ENCODE measurements around the gene ZNF165.
"Not testable (repeated sequence)": the region's sequence is repeated elsewhere in the genome, so short reads cannot be mapped to it uniquely, and the experiment has no call there.

Gene ZNF165

DNA sequence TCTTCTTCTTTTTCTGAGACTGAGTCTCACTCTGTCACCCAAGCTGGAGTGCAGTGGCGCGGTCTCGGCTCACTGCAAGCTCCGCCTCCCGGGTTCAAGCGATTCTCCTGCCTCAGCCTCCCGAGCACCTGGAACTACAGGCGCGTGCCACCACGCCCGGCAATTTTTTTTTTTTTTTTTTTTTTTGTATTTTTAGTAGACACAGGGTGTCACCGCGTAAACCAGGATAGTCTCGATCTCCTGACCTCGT, at the start of gene ZNF165:
ZNF165 (plus strand) TSS at position 188 of the 250 bp plus-strand sequence. CDS start 4,913 bp downstream, outside the sequence.
- DNase-seq, result not testable (repeated sequence)

DNA sequence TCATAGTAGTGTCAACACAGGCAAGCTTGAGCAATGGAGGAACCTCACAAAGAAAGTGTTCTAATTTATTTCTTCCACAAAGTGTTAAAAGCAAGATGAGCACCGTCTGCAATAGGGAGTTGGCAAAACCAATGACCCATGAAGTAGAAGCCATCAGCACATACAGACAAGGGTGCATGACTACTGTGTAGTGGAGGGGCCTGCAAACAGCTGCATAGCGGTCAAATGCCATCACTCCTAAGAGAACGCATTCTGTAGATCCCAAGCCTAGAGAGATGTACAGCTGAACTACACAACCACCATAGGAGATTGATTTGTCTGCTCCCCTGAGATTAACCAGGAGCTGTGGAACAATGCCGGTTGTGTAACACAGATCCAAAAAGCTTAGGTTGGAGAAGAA, 26.8 kb upstream of the ZNF165 start:
- DNase-seq, result no peak

- DNase-seq, result no peak
These were observed 20.0 kb upstream of the ZNF165 start for GRCh38 chr6:28060405-28060804.

DNA sequence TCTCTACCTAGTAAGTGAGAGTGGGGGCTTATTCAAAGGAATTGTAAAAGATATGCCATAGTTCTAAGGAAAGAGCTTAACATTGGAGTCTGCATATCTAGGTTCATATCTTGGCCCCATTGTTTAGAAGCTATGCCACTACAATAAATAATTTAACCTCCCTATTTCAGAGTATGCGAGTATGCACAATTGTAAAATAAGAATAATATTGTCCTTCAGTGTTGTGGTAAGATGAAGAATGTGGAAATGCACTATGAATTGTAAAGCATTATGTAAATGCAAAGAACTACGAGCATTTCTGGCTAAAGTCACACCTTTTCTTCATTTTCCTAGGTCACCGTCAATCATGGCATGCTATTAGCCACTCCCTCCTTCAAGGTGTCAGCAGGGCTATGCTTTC, 16.1 kb upstream of the ZNF165 start:
- DNase-seq, result no peak

DNA sequence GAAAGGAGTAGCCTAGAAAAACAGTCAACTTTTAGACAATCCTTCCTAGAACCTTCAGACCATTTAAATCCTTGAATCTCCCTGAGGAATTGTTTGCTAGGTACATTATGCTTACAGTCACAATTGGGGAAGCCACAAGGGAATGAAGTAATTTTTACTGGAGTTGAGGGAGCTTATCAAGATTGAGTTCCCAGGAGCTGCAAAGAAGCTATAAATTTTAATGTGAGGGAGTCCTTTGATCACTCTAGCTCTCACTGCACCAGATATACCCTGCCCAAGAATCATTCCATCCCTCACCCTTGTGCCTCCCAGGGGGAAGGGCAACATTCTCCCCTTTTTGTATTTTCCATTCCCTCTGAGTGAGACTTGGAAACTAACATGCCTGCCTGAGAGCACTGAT, 12.3 kb upstream of the ZNF165 start:
- DNase-seq, result no peak

DNA sequence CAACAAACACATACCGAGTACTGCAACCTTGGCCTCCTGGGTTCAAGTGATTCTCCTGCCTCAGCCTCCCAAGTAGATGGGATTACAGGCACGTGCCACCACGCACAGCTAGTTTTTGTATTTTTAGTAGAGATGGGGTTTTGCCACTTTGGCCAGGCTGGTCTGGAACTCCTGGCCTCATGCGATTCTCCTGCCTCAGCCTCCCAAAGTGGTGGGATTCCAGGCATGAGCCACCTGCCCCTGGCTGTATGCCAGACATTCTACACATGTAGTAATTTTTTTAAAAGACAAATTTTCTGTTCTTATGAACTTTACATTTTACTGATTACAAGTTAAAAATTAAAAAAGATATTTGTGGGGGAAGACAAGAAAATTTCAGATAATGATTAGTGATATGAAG, 9.4 kb upstream of the ZNF165 start:
- DNase-seq, result not testable (repeated sequence)

- DNase-seq, result no peak
These were observed 2.3 kb upstream of the ZNF165 start for GRCh38 chr6:28078050-28078449.

DNA sequence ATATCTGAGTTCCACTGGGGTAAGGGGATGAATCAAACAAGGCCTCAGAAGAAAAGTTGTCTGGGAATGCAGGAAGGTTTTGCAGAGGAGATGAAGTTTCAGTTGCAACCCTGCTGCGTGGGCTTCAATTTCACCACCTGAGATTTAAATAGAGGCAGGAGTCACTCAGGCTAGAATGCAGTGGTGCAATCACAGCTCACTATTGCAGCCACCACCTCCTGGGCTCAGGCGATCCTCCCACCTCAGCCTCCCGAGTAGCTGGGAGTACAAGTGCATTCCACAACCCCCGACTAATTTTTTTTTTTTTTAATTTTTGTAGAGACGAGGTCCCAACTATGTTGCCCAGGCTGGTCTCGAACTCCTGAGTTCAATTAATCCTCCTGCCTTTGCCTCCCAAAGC, 1.5 kb upstream of the ZNF165 start:
- no peak for DNase-seq

- peak; percentile 98 for DNase-seq
These were observed 490 bp downstream of the ZNF165 start for GRCh38 chr6:28080631-28081485.

DNA sequence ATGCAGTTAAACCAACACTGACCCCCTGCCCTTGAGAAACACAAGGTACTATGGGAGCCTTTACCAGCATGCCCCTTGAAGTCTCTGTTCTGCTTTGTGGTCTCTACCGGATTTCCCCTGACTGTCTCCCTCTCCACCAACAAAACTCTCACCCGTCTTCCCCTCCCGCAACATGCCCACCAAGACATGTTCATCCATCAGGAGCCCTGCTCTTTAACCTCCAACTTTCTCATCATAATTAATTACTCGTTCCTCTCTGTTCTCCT, 1.1 kb downstream of the ZNF165 start:
- DNase-seq, result no peak

- no peak for DNase-seq
These were observed 2.6 kb downstream of the ZNF165 start for GRCh38 chr6:28082939-28083338.

- no peak for DNase-seq
These were observed 8.7 kb downstream of the ZNF165 start for GRCh38 chr6:28089054-28089453.

DNA sequence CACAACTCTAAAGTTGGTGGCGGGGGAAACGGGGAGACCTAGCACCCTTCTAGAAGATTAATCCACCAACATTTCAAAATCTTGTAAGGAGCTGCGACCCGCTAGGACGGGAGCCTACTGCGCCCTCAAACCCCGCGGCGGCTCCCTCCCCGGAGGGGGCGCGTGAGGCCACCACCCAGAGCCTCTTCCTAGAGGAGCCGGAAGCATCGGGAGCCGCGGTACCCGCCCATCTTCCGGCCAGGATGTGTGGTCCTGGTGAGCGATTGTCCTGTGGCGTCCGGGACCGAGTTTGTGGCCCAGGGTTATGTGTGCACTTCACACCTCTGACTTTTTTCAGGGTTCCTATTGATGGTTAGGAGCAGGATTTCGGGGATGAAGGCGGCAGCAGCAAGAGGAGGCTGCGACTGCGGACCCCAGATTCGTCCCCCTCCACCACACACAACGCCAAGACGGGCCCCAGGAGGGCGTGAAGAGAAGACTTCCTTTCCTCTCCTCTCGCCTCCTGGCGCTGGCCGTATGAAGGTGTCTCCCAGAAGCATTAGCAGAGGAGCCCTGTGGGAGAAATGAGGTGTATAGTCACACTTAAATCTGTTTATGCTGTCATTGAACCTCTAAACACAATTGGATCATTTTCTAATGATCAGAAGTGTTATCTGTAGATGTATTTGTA, 10.7 kb downstream of the ZNF165 start:
- peak; percentile 31 for DNase-seq

DNA sequence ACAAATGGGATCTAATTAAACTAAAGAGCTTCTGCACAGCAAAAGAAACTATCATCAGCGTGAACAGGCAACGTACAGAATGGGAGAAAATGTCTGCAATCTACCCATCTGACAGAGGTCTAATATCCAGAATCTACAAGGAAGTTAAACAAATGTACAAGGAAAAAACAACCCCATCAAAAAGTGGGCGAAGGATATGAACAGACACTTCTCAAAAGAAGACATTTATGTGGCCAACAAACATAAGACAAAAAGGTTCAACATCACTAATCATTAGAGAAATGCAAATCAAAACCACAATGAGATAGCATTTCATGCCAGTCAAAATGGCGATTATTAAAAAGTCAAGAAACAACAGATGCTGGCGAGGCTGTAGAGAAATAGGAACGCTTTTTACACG, 21.9 kb downstream of the ZNF165 start:
- DNase-seq, result not testable (repeated sequence)

DNA sequence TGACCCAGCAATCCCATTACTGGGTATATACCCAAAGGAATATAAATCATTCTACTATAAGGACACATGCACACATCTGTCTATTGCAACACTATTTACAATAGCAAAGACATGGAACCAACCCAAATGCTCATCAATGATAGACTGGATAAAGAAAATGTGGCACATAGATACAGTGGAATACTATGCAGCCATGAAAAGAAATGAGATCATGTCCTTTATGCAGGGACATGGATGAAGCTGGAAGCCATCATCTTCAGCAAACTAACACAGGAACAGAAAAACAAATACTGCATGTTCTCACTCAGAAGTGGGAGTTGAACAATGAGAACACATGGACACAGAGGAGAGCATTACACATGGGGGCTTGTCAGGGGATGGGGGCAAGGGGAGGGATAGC, 22.3 kb downstream of the ZNF165 start:
- DNase-seq, result not testable (repeated sequence)

DNA sequence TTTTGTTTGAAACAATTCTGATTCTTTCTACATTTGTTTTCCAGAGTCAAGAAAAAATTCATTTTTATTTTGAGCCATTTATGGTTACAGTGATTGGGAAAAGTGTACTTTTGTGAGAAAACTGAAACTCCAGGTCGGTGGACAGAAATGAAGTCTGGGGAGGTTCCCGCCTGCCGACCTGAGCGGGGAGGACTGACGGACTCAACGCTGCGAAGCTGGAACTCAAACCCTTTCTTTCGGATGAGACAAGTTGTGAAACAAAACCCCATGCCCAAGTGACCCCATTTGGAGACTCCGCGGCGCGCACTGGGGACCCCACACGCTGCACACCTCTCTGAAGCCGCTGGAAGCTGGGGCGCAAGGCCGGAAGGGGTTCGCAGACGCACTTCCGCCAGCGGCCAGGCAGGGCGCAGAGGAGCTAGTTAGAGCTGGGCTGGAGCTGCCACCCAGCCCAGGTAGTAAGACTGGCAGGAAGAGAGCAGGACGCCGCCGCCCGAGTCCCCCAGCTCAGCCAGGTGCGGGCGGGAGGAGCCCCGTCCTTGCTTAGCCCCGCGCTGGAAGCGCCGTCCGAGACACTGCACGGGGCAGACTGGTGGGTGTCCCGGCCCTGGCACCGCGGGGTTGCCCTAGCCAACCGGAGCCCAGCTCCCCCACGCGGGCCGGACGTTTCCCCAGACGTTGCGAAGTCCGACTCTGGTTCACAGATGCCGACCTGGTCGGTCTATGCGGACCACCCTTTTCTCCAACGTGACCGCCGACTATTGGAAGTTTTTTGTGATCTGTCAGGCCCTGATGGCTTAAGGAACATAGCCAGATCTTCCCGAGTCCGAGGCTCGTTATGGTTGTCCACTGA, 24.2 kb downstream of the ZNF165 start:
- DNase-seq, result peak; percentile 86

DNA sequence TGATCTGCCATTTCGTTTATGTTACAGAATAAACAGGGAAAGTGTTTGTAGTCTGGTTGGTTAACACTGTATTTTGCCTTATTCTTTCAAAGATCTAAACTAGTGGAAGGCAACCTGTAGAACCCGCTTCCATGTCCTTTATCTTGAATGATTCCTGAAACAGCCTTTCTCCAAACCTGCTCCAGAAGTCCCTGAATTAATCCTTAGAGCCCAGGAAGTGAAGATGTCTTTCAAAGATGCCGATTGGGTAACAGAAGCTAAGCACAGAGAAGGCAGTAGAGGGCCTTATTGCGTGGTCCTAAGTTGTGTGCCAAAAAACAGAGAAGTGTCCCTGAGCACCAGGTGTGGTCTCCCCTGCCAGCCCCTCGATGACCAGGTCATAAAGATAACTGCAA, 24.9 kb downstream of the ZNF165 start:
- no peak for DNase-seq

- no peak for DNase-seq
These were observed 27.1 kb downstream of the ZNF165 start for GRCh38 chr6:28107506-28107905.

DNA sequence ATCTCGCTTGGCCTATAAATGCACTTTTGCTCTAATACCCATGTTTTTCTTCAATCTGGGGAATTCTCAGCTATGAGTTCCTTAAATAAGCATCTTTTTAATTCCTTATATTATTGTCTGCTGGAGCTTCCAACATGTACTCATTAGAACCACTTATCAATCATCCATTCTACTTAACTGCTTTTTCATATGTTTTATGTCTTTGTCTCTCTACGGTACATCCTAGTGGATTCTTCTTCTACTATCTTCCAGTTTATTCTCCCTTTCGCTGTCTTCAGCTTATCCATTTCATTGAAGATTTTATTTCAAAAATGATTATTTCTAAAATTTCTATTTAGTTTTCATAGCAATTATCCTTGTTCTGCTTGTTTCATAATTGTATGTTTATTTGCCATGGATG, 31.6 kb downstream of the ZNF165 start:
- DNase-seq, result no peak

DNA sequence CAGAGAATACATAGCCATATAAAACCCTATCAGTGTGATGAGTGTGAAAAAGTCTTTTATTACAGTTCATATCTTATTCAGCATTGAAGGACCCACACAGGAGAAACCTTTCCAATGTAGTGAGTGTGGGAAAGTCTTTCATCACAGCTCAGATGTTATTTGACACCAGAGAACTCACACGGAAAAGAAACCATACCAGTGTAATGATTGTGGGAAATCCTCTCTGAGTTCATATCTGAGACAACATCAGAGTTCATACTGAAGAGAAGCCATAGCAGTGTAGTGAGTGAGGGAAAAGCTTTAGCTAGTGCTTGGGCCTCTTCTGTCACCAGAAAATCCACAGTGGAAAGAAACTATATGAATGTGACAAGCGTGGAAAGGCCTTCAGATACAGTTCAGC, 35.4 kb downstream of the ZNF165 start:
- no peak for DNase-seq

- DNase-seq, result no peak
These were observed 37.1 kb downstream of the ZNF165 start for GRCh38 chr6:28117386-28118050.

- DNase-seq, result no peak
These were observed 37.8 kb downstream of the ZNF165 start for GRCh38 chr6:28118217-28118616.

- no peak for DNase-seq
These were observed 41.5 kb downstream of the ZNF165 start for GRCh38 chr6:28121876-28122275.

Measured in femur (tissue), 1 donor.